Left colon (tissue), 2 donors: ENCODE results near the gene ZNF469. TPM values are rescaled to one million over a fixed set of nuclear protein-coding genes. Genes with fewer than 3 reads are reported as not detected.
"Not testable (repeated sequence)": the region's sequence is repeated elsewhere in the genome, so short reads cannot be mapped to it uniquely, and the experiment has no call there.

Source experiments
- ATAC-seq: fragments of 200-7000 bp; cut with Tn5 transposase; one replicate; pipeline ENCODE4 v1.9.1; 2020; ENCODE audit warnings: mild to moderate bottlenecking, moderate library complexity
- DNase-seq, 2 donors: peaks; one replicate each; pipeline ENCODE4 v3.0.0-alpha.2; 2020
- intact Hi-C, 2 donors: fragments of 100-400 bp; cut with DNase I in 1 of 2; cut with micrococcal nuclease in 1 of 2; formaldehyde crosslinking; loops; one replicate each; pipeline versions ENCODE4 v1.11.2 to v1.14.0; 2022; cut with DNase I, micrococcal nuclease
- total RNA-seq, 2 donors: library from RNA; stranded (reverse); fragmentation: NEBNext Ultra II Directional; extraction: Animal tissue kit (Norgen Biotek cat#: 25700); gene quantifications; one replicate each; pipeline ENCODE4 v1.2.1, GENCODE V29; 2021
- donor health status: DM: no; HTN: no; CAD: no.
- donor health status: DM: yes; HTN: yes; CAD: no.

The ZNF469 gene
- total RNA-seq, 2 donors from 2014 or later = 0.27 to 0.70 TPM

GRCh38 chr16:88356727-88357199 lies 26.0 kb upstream of the ZNF469 start:
- no peak for DNase-seq
- ATAC-seq = no peak
- intact Hi-C loops = no loop called here

GRCh38 chr16:88357317-88358022 lies 25.3 kb upstream of the ZNF469 start:
- DNase-seq (no peak), ATAC-seq (no peak)
- intact Hi-C loops = no loop called here

GRCh38 chr16:88358023-88358420 lies 24.7 kb upstream of the ZNF469 start:
- ATAC-seq = no peak
- DNase-seq = no peak
- intact Hi-C loops = no loop called here

- DNase-seq (no peak), ATAC-seq (no peak)
- intact Hi-C loops = no loop called here
Measured at GRCh38 chr16:88359008-88359407, 23.8 kb upstream of the ZNF469 start.

GRCh38 chr16:88360401-88360800 lies 22.4 kb upstream of the ZNF469 start:
- ATAC-seq, intact Hi-C loops, DNase-seq: not testable (repeated sequence)

GRCh38 chr16:88360999-88361398 lies 21.8 kb upstream of the ZNF469 start:
- ATAC-seq (no peak), DNase-seq (no peak)
- intact Hi-C loops = no loop called here

GRCh38 chr16:88361775-88362174 lies 21.0 kb upstream of the ZNF469 start:
- DNase-seq = no peak
- no peak for ATAC-seq
- intact Hi-C loops = no loop called here

- ATAC-seq = no peak
- intact Hi-C loops = no loop called here
- no peak for DNase-seq
Measured at GRCh38 chr16:88363239-88363891, 19.4 kb upstream of the ZNF469 start.

GRCh38 chr16:88365244-88365865 lies 17.4 kb upstream of the ZNF469 start:
- intact Hi-C loops = no loop called here
- ATAC-seq (no peak), DNase-seq (no peak)

- DNase-seq (no peak), ATAC-seq (no peak)
- intact Hi-C loops = no loop called here
Measured at GRCh38 chr16:88366032-88366703, 16.6 kb upstream of the ZNF469 start.

GRCh38 chr16:88366704-88367047 lies 16.1 kb upstream of the ZNF469 start:
- intact Hi-C loops = no loop called here
- no peak for DNase-seq
- no peak for ATAC-seq

- intact Hi-C loops = no loop called here
- no peak for ATAC-seq
Measured at GRCh38 chr16:88367560-88367959, 15.2 kb upstream of the ZNF469 start.

GRCh38 chr16:88368036-88368435 lies 14.7 kb upstream of the ZNF469 start:
- DNase-seq (no peak), ATAC-seq (no peak)
- intact Hi-C loops = no loop called here

More at GRCh38 chr16:88367560-88367959, 15.2 kb upstream of the ZNF469 start:
- no peak for DNase-seq

GRCh38 chr16:88368994-88369393 lies 13.8 kb upstream of the ZNF469 start:
- intact Hi-C loops = no loop called here
- DNase-seq = no peak
- no peak for ATAC-seq

- intact Hi-C loops = no loop called here
- no peak for DNase-seq
- no peak for ATAC-seq
Measured at GRCh38 chr16:88369447-88370008, 13.2 kb upstream of the ZNF469 start.

GRCh38 chr16:88370365-88370764 lies 12.4 kb upstream of the ZNF469 start:
- DNase-seq (no peak), ATAC-seq (no peak)
- intact Hi-C loops = no loop called here

- intact Hi-C loops = no loop called here
- DNase-seq (no peak), ATAC-seq (no peak)
Measured at GRCh38 chr16:88372522-88372921, 10.2 kb upstream of the ZNF469 start.

GRCh38 chr16:88373211-88373610 lies 9.5 kb upstream of the ZNF469 start:
- ATAC-seq (no peak), DNase-seq (no peak)
- intact Hi-C loops = no loop called here

GRCh38 chr16:88373927-88374492 lies 8.7 kb upstream of the ZNF469 start:
- intact Hi-C loops = no loop called here
- ATAC-seq = no peak
- DNase-seq = no peak
